Measurements from ENCODE around the gene HMCES.
"Not testable (repeated sequence)": the region's sequence is repeated elsewhere in the genome, so short reads cannot be mapped to it uniquely, and the experiment has no call there.

DNA sequence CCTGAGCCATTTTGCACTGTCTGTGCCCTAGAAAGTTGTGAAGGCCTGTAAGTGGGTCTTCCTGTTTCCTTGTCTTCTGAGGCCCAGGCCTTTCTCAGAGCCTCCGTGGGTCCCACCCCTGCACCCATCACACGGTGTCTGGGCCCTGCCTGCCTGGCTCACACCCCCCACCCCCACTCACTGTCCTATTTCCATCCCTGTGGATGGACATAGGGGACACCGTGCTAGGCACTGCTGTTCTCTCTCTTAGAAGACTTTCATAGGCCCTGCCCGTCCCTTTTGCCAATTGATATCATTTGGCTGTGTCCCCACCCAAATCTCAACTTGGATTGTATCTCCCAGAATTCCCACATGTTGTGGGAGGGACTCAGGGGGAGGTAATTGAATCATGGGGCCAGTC, 59.0 kb downstream of the HMCES start:
- TF ChIP-seq MYNN (tag by site-specific recombination; IDR thresholded peaks at IDR 0.05; ENCODE audit: borderline replicate concordance); PBX3 (CRISPR knock-in tag; IDR thresholded peaks at IDR 0.05); ZBTB8A (tag by site-specific recombination; IDR thresholded peaks at IDR 0.05); ZNF174 (tag by site-specific recombination; IDR thresholded peaks at IDR 0.05); TRIM28 (IDR thresholded peaks at IDR 0.05; ENCODE audit: borderline replicate concordance, low read length); ZNF133 (tag by site-specific recombination; IDR thresholded peaks at IDR 0.05); ZBTB17 (tag by site-specific recombination; IDR thresholded peaks at IDR 0.05); ZNF549 (tag by site-specific recombination; IDR thresholded peaks at IDR 0.05); ZBTB44 (tag by site-specific recombination; IDR thresholded peaks at IDR 0.05): not testable (repeated sequence)
- TF ChIP-seq, protein P1, sequence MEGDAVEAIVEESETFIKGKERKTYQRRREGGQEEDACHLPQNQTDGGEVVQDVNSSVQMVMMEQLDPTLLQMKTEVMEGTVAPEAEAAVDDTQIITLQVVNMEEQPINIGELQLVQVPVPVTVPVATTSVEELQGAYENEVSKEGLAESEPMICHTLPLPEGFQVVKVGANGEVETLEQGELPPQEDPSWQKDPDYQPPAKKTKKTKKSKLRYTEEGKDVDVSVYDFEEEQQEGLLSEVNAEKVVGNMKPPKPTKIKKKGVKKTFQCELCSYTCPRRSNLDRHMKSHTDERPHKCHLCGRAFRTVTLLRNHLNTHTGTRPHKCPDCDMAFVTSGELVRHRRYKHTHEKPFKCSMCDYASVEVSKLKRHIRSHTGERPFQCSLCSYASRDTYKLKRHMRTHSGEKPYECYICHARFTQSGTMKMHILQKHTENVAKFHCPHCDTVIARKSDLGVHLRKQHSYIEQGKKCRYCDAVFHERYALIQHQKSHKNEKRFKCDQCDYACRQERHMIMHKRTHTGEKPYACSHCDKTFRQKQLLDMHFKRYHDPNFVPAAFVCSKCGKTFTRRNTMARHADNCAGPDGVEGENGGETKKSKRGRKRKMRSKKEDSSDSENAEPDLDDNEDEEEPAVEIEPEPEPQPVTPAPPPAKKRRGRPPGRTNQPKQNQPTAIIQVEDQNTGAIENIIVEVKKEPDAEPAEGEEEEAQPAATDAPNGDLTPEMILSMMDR (tag by site-specific recombination; IDR thresholded peaks at IDR 0.05), result not testable (repeated sequence)
